HPDE6-E6E7 (cell line): ENCODE data around the gene SAE1.
A peak's percentile ranks its signal among the peaks of the same experiment; 100 is the strongest.

Experiments
- DNase-seq: peaks from one replicate; pipeline ENCODE4 v3.0.0; 2011; ENCODE audit warnings: missing footprints; ENCODE audit errors: extremely low spot score

SAE1 gene

DNA sequence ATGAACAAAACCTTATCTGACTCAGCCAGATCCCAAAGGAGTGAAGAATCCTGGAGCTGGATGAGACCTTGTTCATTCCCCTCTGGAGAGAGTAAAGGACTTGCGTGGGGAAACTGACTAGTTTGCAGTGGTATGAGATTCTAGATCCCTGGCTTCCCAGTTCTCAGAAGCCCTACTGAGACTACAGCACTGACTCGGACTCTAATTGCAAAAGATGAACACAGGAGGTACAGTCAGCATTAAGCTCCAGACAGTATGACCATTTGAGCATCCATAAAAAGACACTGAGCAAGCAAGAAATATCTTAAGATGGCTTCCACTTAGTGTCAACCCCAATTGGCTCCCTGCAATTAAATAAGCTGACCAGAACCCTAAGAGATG, 23.8 kb upstream of the SAE1 start:
- DNase-seq, result no peak

- DNase-seq, result no peak
These were observed 23.3 kb upstream of the SAE1 start for GRCh38 chr19:47107202-47107952.

GRCh38 chr19:47107953-47108746, 22.5 kb upstream of the SAE1 start:
- DNase-seq, result no peak

GRCh38 chr19:47109177-47109540, 21.5 kb upstream of the SAE1 start:
- no peak for DNase-seq

- no peak for DNase-seq
These were observed 20.9 kb upstream of the SAE1 start for GRCh38 chr19:47109541-47110375.

DNA sequence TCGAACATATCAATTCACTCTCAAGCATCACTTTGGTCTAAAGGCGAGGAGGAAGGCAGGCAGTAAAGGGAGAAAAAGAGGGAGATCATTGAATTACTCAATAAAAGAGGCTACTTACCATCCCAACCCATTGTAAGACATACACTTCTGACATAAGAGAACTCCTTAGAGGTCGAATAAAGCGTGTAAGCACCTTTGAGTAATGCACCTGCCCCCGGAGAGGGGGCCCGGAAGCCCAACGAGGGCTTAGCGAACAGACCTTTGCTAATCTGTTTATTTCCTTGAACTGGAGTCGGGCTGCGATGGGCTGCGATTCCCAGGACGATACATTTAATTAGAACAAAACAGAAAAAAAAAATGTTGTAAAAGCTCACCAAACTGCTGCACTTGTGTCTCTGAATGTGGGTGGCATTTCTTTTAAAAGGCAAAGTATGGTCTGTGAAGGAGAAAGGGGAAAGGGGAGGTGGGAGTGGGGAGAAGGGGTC, 20.1 kb upstream of the SAE1 start:
- DNase-seq, result no peak

DNA sequence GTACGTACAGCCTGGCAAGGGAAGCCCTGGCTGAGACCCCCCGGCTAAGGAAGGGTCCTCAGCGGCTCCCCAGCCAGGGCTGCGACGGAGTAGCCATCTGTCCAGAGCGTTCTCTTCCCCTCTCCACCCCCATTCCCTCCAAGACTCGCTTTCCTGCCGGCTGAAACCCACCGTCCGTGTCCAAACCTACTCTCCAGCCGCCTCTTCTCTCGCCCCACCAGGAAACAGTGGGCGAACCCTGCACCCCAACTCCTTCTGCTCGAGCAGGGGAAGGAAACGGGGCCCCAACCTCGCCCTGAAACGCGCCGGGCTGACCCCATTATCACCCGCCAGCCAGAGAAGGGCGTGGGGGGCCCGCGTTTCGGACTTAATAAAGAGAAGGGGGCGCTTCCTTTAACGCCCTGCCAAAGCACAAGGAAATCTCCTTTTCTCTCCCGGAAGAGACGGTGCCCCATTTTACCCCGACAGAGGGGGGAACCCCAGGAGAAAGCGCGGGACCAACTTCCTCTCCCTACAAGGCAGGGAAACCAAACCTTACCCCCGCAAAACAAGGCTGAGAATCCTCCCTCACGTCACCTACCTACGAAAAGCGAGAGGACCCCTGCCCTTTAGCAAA, 19.5 kb upstream of the SAE1 start:
- no peak for DNase-seq

DNA sequence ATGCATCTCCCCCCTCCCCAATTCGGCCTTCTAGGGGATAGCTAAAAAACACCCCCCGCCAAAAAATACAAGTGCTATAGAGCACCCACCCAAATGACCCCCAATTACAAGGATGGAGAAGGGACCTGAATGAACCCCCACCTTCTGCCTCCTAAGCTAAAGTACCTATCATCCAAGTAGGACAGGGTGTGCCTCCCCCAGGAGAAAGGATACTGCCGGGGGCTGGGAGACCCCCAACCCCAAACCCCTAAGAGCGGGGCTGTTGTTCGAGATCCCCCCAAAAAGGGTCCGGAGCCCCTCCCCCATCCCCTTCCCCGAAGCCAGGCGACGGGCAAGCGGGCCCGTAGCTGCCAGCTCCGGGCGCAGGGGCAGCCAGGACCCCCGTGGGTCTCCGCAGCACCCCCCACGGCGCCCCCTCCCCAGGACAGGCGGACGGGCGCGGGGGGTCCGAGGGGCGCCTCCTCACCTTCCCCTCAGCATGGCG, 18.9 kb upstream of the SAE1 start:
- no peak for DNase-seq

DNA sequence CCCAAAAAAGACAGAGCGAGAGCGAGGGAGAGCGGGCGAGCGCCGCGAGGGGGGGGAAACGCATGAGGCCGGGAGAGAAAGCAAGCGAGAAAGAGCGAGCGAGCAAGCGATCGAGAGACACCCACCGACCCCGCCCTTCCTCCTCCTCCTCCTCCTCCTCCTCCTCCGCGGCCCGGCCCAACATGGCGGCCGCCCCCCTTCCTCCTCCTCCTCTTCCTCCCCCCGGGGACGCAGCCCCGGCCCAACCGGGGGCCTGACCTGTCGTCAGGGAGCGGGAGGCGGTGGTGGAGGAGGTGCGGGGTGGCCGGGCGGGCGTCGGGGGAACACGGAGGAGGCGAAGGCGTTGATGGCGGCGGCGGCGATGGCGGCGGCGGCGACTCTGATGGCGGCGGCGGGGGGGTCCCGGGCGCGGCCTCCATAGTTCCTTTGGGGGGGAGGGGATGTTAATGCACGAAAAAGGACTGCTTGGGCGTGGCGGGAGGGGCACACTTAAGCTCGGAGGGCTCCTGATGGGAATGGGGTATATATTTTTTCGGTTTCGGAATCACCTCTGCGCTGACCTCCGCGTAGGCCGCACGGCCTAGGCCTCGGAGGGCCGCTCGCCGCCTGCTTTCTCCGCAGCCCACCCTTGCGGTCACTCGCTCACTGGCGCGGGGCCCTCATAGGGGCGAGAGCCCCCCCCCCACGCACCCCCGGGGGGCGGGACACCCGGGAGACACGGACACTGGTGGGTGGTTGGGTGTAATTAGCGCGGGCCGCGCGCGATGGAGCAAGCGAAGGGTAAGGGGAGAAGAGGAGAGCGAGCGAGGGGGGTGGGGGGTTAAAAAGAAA, 18.3 kb upstream of the SAE1 start:
- DNase-seq, result no peak

DNA sequence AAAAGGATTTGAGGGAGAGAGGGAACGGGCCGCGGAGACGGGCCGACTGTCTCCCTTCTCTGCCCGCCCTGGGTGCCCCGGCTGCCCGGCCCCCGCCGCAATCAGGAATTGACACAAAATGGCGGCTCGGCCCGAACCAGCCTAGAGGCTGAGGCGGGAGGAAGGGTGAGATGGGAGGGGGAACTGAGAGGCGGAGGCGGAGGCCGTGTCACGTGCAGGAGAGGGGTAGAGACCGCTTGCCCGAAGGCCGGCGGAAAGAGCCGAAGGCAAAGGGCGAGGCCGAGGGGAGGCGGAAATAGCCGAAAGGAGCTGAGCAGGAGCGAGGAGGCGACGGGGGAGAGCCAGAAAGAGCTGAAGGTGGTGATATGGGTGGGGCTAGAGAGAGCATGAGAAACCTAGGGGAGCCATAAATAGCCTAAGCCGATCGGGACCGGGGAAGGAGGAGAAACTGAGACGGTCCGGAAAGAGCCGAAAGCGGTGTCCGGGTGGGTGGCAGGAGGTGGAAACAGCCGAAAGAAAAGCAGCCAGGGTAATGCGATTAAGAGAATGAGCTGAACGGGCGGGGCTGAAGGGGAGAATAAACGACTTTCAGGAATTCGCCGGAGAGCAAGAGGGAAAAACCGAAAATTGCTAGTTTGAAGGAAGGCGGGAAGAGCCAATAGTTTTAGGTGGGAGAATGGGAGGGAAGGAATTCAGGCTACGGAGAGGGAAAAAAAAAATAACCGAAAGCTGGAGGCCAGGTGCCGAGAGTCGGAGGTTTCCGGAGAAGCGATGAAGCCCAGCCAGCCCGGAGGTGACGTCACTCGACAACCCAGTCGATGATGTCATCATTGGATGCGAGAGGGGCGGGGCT, 17.4 kb upstream of the SAE1 start, which contains the start of gene ZC3H4:
Gene ZC3H4 (minus strand): TSS at position 780 of the 853 bp plus-strand sequence. CDS start 1,192 bp downstream, outside the sequence.
- DNase-seq, result peak; percentile 94

DNA sequence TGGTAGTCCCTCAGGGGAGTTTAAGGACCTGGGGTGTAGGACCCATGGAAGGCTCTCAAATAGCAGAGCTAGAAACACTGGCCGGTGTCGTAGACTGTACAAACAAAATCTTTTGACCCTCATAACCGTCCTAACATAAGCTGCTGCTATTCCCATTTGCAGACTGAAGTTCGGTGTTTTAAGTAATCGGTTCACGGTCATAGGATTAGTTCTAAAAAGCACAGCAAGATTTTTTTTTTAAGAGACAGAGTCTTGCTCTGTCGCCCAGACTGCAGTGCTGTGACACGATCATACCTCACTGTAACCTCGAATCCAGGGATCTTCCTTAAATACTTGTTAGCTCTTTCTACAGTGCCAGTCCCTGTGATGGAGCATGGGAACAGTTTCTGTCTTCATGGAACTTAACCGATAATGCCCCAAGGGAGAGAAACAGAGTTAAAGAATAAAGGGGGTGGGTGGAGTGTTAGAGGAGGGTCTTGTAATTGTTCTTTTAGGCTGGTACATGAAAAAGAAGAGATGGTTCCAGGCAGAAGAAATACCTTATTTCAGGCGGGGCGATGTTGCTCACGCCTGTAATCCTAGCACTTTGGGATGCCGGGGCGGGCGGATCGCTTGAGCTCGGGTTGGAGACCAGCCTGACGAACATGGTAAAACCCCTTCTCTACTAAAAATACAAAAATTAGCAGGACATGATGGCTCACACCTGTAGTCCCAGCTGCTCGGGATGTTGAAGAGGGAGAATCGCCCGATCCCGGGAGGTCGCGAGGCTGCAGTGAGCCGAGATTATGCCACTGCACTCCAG, 16.6 kb upstream of the SAE1 start:
- no peak for DNase-seq

DNA sequence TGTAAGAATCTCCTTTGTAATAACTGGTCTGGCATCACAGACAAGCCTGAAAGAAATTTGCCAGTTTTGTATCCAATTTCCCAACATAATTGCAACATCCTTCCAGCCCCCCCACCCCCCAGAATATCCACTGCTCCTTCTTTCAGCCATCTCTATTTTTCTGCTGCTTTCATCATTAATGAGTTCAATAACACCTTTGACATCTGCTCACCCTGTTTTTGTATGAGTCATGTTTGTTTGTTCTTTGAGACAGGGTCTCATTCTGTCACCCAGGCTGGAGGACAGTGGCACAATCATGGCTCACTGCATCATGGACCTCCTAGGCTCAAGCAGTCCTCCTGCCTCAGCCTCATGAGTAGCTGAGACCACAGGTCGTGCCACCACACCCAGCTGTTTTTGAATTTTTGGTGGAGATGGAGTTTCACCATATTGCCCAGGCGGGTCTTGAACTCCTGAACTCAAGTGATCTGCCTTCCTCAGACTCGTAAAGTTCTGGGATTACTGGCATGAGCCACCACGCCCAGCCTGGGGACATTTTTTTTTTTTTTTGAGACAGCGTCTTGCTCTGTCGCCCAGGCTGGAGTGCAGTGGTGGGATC, 10.1 kb upstream of the SAE1 start:
- DNase-seq, result no peak

DNA sequence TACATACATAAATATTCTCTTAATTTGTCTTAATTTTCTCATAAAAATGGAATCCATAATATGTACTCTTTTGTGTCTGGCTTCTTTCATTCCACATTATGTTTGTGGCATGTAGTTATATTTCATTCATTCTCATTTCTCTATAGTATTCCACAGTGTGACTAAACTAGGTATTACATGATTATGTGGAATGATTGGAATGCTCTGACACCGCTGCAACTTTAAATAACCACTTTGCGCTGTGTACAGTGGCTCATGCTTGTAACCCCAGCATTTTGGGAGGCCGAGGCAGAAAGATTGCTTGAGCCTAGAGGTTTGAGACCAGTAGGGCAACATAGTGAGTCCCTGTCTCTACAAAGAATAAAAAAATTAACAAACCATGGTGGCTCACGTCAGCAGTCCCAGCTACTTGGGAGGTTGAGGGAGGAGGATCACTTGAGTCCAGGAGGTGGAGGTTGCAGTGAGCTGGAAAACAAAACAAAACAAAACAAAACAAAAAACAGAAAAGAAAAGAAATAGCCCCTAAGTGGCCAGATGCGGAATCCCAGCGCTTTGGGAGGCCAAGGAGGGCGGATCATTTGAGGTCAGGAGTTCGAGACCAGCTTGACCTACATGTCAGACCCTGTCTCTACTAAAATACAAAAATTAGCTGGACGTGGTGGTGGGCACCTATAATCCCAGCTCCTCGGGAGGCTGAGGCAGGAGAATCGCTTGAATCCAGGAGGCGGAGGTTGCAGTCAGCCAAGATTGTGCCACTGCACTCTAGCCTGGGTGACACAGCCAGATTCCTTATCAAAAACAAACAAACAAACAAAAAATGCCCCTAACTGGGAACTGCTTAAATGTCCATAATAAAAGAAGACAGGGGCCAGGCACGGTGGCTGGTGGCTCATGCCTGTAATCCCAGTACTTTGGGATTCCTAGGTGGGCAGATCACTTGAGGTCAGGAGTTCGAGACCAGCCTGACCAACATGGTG, 8.0 kb upstream of the SAE1 start:
- DNase-seq, result no peak

- DNase-seq, result no peak
These were observed 7.2 kb upstream of the SAE1 start for GRCh38 chr19:47123406-47123805.

GRCh38 chr19:47124937-47125668, 5.5 kb upstream of the SAE1 start:
- DNase-seq, result peak; percentile 55

DNA sequence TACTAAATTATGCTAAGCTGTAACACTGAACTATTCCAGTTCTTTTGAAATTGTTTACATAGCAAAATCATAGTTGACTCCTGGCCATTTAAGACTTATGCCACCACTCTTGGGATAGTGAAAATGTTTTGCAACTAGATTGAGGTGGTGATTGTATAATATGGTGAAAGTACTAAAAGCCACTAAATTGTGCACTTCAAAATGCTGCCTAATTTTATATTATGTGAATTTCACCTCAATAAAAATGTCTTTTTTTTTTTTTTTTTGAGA, 5.0 kb upstream of the SAE1 start:
- DNase-seq, result no peak

DNA sequence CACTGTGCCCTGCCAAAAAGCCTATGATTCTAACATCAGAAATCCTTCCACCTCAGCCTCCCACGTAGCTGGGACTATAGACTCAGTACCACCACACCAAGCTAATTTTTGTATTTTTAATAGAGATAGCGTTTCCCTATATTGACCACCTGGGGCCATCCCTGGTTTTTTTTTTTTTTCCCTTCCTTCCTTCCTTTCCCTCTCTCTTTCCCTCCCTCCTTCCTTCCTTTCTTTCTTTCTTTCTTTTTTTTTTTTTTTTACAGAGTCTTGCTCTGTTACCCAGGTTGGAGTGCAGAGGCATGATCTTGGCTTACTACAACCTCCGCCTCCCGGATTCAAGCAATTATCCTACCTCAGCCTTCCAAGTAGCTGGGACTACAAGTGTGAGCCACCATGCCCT, 1.1 kb upstream of the SAE1 start:
- DNase-seq, result no peak
